Osteoblast (primary cell): Measurements from ENCODE around the gene ACY1. TPM values are rescaled to one million over a fixed set of nuclear protein-coding genes. Genes with fewer than 3 reads are reported as not detected.

Experiments used
- DNase-seq: peaks from one replicate; pipeline ENCODE4 v3.0.0; 2011; ENCODE audit warnings: low spot score, mixed read lengths; ENCODE audit not compliant: insufficient read length; ENCODE audit errors: missing footprints
- H2AFZ ChIP-seq: 2 replicates; pipeline ENCODE4 v1.6.0; 2011; ENCODE audit warnings: mild to moderate bottlenecking, low read length
- H3K27ac ChIP-seq: 2 replicates; pipeline ENCODE4 v1.5.1; 2011; ENCODE audit warnings: mild to moderate bottlenecking, low read depth, low read length, moderate library complexity
- H3K27me3 ChIP-seq: 2 replicates; pipeline ENCODE4 v1.6.0; 2012; ENCODE audit warnings: mild to moderate bottlenecking, control low read depth, inconsistent platforms, low read length, moderate library complexity; ENCODE audit not compliant: insufficient read depth
- H3K36me3 ChIP-seq: 2 replicates; pipeline ENCODE4 v1.5.1; 2011; ENCODE audit warnings: mild to moderate bottlenecking, low read length, control low read depth, moderate library complexity; ENCODE audit not compliant: insufficient read depth
- H3K4me1 ChIP-seq: 2 replicates; pipeline ENCODE4 v1.5.1; 2011; ENCODE audit warnings: mild to moderate bottlenecking, low read length, control low read depth, moderate library complexity; ENCODE audit not compliant: insufficient read depth
- H3K4me2 ChIP-seq: 2 replicates; pipeline ENCODE4 v1.6.0; 2011; ENCODE audit warnings: mild to moderate bottlenecking, low read length; ENCODE audit not compliant: insufficient read depth
- H3K4me3 ChIP-seq: fragments of 200-600 bp; sonication (generic); 3 replicates; pipeline ENCODE4 v1.5.1; 2012; ENCODE audit warnings: mild to moderate bottlenecking, low read length, inconsistent platforms; ENCODE audit not compliant: insufficient read depth
- H3K79me2 ChIP-seq: 2 replicates; pipeline ENCODE4 v1.6.0; 2012; ENCODE audit warnings: mild to moderate bottlenecking, low read length, control low read depth, inconsistent platforms; ENCODE audit not compliant: insufficient read depth
- H3K9me3 ChIP-seq: 2 replicates; pipeline ENCODE4 v1.5.1; 2011; ENCODE audit warnings: low read depth, low read length, control low read depth
- H4K20me1 ChIP-seq: 2 replicates; pipeline ENCODE4 v1.6.0; 2012; ENCODE audit warnings: mild to moderate bottlenecking, low read length, control low read depth; ENCODE audit not compliant: insufficient read depth
- small RNA-seq: library from RNA; depleted of rRNA; stranded (forward); fragments of <200 nt; gene quantifications from one replicate; pipeline ENCODE3, GENCODE V24; 2012
- total RNA-seq: library from RNA; depleted of rRNA; stranded (reverse); fragments of >200 nt; gene quantifications from 2 replicates; pipeline ENCODE4 v1.2.3, GENCODE V29; 2012
- TF ChIP-seq, protein P1 (sequence below): IDR thresholded peaks from 2 replicates; pipeline ENCODE4 v1.5.1; 2011; ENCODE audit warnings: mild to moderate bottlenecking, low read depth, low read length, moderate library complexity; ENCODE audit errors: extremely low read depth

Gene ACY1
- total RNA-seq, 1 donor: 37.6 TPM

- no peaks in the 10 kb centered on the region for H4K20me1 ChIP-seq
- no peak overlapping the region for H3K4me2 ChIP-seq
- TF ChIP-seq, protein P1, sequence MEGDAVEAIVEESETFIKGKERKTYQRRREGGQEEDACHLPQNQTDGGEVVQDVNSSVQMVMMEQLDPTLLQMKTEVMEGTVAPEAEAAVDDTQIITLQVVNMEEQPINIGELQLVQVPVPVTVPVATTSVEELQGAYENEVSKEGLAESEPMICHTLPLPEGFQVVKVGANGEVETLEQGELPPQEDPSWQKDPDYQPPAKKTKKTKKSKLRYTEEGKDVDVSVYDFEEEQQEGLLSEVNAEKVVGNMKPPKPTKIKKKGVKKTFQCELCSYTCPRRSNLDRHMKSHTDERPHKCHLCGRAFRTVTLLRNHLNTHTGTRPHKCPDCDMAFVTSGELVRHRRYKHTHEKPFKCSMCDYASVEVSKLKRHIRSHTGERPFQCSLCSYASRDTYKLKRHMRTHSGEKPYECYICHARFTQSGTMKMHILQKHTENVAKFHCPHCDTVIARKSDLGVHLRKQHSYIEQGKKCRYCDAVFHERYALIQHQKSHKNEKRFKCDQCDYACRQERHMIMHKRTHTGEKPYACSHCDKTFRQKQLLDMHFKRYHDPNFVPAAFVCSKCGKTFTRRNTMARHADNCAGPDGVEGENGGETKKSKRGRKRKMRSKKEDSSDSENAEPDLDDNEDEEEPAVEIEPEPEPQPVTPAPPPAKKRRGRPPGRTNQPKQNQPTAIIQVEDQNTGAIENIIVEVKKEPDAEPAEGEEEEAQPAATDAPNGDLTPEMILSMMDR: no peak
- no peak overlapping the region for H2AFZ ChIP-seq
- H3K27ac ChIP-seq: no peak overlapping the region
- no peak for DNase-seq
- H3K79me2 ChIP-seq: no peaks in the 10 kb centered on the region
- no peaks in the 10 kb centered on the region for H3K4me1 ChIP-seq
- no peaks in the 10 kb centered on the region for H3K36me3 ChIP-seq
- no peaks in the 10 kb centered on the region for H3K9me3 ChIP-seq
- no peak overlapping the region for H3K4me3 ChIP-seq
- no peaks in the 10 kb centered on the region for H3K27me3 ChIP-seq
Measured at GRCh38 chr3:52036222-52036694, 52.9 kb downstream of the ACY1 start.

DNA sequence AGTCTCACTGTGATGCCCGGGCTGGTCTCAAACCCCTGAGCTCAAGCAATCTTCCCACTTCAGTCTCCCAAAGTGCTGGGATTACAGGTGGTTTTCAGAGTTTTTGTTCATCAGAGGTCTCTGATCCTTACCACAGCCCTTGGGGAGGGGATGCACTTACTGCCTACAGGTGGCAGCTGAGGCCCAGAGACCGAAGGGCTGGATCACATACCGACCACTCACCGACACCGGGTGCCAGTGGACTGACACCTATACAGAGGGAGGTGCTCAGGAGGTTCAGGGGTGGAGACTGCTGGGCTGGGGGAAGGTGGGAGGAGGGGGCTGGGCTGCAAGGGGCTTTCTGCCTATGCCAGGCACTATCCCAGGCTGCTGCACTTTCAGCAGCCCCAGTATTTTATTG lies 53.5 kb downstream of the ACY1 start:
- no peak overlapping the region for H2AFZ ChIP-seq
- no peak overlapping the region for H3K27ac ChIP-seq
- DNase-seq: no peak
- H3K4me2 ChIP-seq: no peak overlapping the region
- no peaks in the 10 kb centered on the region for H3K36me3 ChIP-seq
- no peaks in the 10 kb centered on the region for H3K79me2 ChIP-seq
- no peaks in the 10 kb centered on the region for H3K9me3 ChIP-seq
- H4K20me1 ChIP-seq: no peaks in the 10 kb centered on the region
- no peaks in the 10 kb centered on the region for H3K4me1 ChIP-seq
- TF ChIP-seq, protein P1: no peak
- H3K27me3 ChIP-seq: no peaks in the 10 kb centered on the region
- no peak overlapping the region for H3K4me3 ChIP-seq

GRCh38 chr3:52037291-52037690 lies 54.0 kb downstream of the ACY1 start:
- TF ChIP-seq, protein P1: no peak
- H3K4me1 ChIP-seq: no peaks in the 10 kb centered on the region
- no peak overlapping the region for H3K4me3 ChIP-seq

GRCh38 chr3:52038227-52038626 lies 54.9 kb downstream of the ACY1 start:
- Histone ChIP-seq H3K4me1 (no peaks in the 10 kb centered on the region), H3K27me3 (no peaks in the 10 kb centered on the region), H3K9me3 (no peaks in the 10 kb centered on the region), H2AFZ (no peak overlapping the region), H3K36me3 (no peaks in the 10 kb centered on the region), H3K4me3 (no peak overlapping the region), H4K20me1 (no peaks in the 10 kb centered on the region), H3K4me2 (no peak overlapping the region), H3K79me2 (no peaks in the 10 kb centered on the region), H3K27ac (no peak overlapping the region)
- no peak for DNase-seq
- TF ChIP-seq, protein P1: no peak

More at GRCh38 chr3:52037291-52037690, 54.0 kb downstream of the ACY1 start:
- Histone ChIP-seq H3K9me3 (no peaks in the 10 kb centered on the region), H3K4me2 (no peak overlapping the region), H3K36me3 (no peaks in the 10 kb centered on the region), H3K27me3 (no peaks in the 10 kb centered on the region), H3K27ac (no peak overlapping the region), H2AFZ (no peak overlapping the region), H4K20me1 (no peaks in the 10 kb centered on the region), H3K79me2 (no peaks in the 10 kb centered on the region)
- no peak for DNase-seq

Small RNA genes within 50 kb of the gene (small RNA-seq; reads per million reads assigned to genes)
- not detected for gene AC115284.1

Other genes starting within 250 kb of the ACY1 start
- not detected in 2 replicates for gene IQCF6, start 204.3 kb upstream of the ACY1 start, total RNA-seq
- not detected in 2 replicates for gene IQCF2, start 121.9 kb upstream of the ACY1 start, total RNA-seq
- gene IQCF5, start 107.9 kb upstream of the ACY1 start, total RNA-seq: not detected in 2 replicates
- not detected in 2 replicates for gene IQCF1, start 80.2 kb upstream of the ACY1 start, total RNA-seq
- gene RRP9, start 41.6 kb upstream of the ACY1 start, total RNA-seq: 18.0 and 20.6 TPM in 2 replicates
- gene PARP3, start 41.2 kb upstream of the ACY1 start, total RNA-seq: 39.2 and 46.0 TPM in 2 replicates
- under 0.01 TPM in 1 of 2 replicates, not detected in the other for gene GPR62, start 28.2 kb upstream of the ACY1 start, total RNA-seq
- gene PCBP4, start 16.1 kb upstream of the ACY1 start, total RNA-seq: 19.7 and 22.4 TPM in 2 replicates
- 38.7 and 44.2 TPM in 2 replicates for gene ABHD14B, start 9.5 kb upstream of the ACY1 start, total RNA-seq
- 16.5 and 18.8 TPM in 2 replicates for gene ABHD14A, start 8.5 kb upstream of the ACY1 start, total RNA-seq
- gene RPL29, start 12.4 kb downstream of the ACY1 start, total RNA-seq: 824 and 862 TPM in 2 replicates
- 12.7 and 13.8 TPM in 2 replicates for gene DUSP7, start 73.0 kb downstream of the ACY1 start, total RNA-seq
- gene POC1A, start 170.9 kb downstream of the ACY1 start, total RNA-seq: 1.8 and 3.2 TPM in 2 replicates
- gene ALAS1, start 214.6 kb downstream of the ACY1 start, total RNA-seq: 35.4 and 39.1 TPM in 2 replicates
- gene TLR9, start 242.1 kb downstream of the ACY1 start, total RNA-seq: not detected in 2 replicates